T47D (cell line): ENCODE results near the gene ADNP.
"Not testable (repeated sequence)": the region's sequence is repeated elsewhere in the genome, so short reads cannot be mapped to it uniquely, and the experiment has no call there.

Experiments used
- DNase-seq, 2 experiments: peaks; one replicate each; pipeline versions ENCODE4 v3.0.0 to v3.0.0-alpha.2; 2011 to 2012; ENCODE audit warnings: low read depth in 1 of 2, low spot score in 1 of 2
- JUND ChIP-seq: IDR thresholded peaks from 2 replicates; pipeline ENCODE4 v1.6.1; 2012; ENCODE audit warnings: low read depth
- in situ Hi-C: cut with HindIII; loops from 2 replicates; pipeline ENCODE4 v1.10.0; 2016; ENCODE audit warnings: low sequenced_read_pairs, low pct_unique_long_range_greater_than_20kb

The ADNP gene

GRCh38 chr20:50931306-50932015, at the start of gene ADNP:
ADNP (minus strand) TSS chr20:50931437; CDS start chr20:50903996, 27,441 bp downstream.
- in situ Hi-C loops = no loop called here
- TF ChIP-seq JUND = 0 out of 2 replicates have a peak, but pooled peaks have one; percentile 38
- peak; percentile 56 to 95 for DNase-seq

GRCh38 chr20:50980071-50980681, 48.9 kb upstream of the ADNP start:
- peak in 1 of 2 experiments; percentile 40 for DNase-seq
- in situ Hi-C loops = no loop called here
- TF ChIP-seq JUND = no peak

- in situ Hi-C loops, DNase-seq: not testable (repeated sequence)
Measured at GRCh38 chr20:50978533-50978932, 47.3 kb upstream of the ADNP start.

- DNase-seq = peak in 1 of 2 experiments; percentile 72
- in situ Hi-C loops = no loop called here
- TF ChIP-seq JUND = no peak
Measured at GRCh38 chr20:50977066-50978021, 46.1 kb upstream of the ADNP start.

- TF ChIP-seq JUND = no peak
- DNase-seq = no peak
- in situ Hi-C loops = no loop called here
Measured at GRCh38 chr20:50975701-50976330, 44.6 kb upstream of the ADNP start.

- no peak for TF ChIP-seq JUND
- no peak for DNase-seq
- in situ Hi-C loops = no loop called here
Measured at GRCh38 chr20:50969912-50970311, 38.7 kb upstream of the ADNP start.

GRCh38 chr20:50969435-50969834, 38.2 kb upstream of the ADNP start:
- in situ Hi-C loops = no loop called here
- DNase-seq = no peak
- no peak for TF ChIP-seq JUND

GRCh38 chr20:50968289-50968688, 37.1 kb upstream of the ADNP start:
- no peak for TF ChIP-seq JUND
- in situ Hi-C loops = no loop called here
- DNase-seq = no peak

- no peak for TF ChIP-seq JUND
- in situ Hi-C loops = no loop called here
- no peak for DNase-seq
Measured at GRCh38 chr20:50967586-50967985, 36.3 kb upstream of the ADNP start.

- TF ChIP-seq JUND = no peak
- in situ Hi-C loops = no loop called here
Measured at GRCh38 chr20:50959543-50960126, 28.4 kb upstream of the ADNP start.

GRCh38 chr20:50958615-50959542, 27.6 kb upstream of the ADNP start, which contains the start of gene MOCS3:
MOCS3 (plus strand) TSS chr20:50958818; CDS start chr20:50958843, 25 bp downstream.
- no peak for TF ChIP-seq JUND
- peak; percentile 70 to 96 for DNase-seq
- in situ Hi-C loops = no loop called here

More at GRCh38 chr20:50959543-50960126, 28.4 kb upstream of the ADNP start:
- no peak for DNase-seq
